GM10248 (cell line): ENCODE measurements around the gene TM6SF1.

Source experiments
- CTCF ChIA-PET: fragments of 300-600 bp; sonication (Branson Sonifier 250); formaldehyde crosslinking; extraction: SDS; loops from one replicate; lab custom pipeline; 2021; ENCODE audit warnings: antibody characterized with exemption; lab: Yijun Ruan, JAX
- POLR2A ChIA-PET: fragments of 350-650 bp; sonication (Branson Sonifier 250); formaldehyde crosslinking; extraction: SDS; loops from one replicate; lab custom pipeline; 2020; ENCODE audit warnings: antibody characterized with exemption; lab: Yijun Ruan, JAX
- DNase-seq: peaks from one replicate; pipeline ENCODE4 v3.0.0; 2012; ENCODE audit errors: extremely low spot score
- CTCF ChIP-seq: IDR thresholded peaks from 2 replicates; pipeline ENCODE4 v1.5.1; 2012; ENCODE audit warnings: mild to moderate bottlenecking, low read depth; ENCODE audit errors: extremely low read depth, missing control alignments, control extremely low read depth

TM6SF1 gene

GRCh38 chr15:83109532-83109931 is 2.1 kb downstream of the TM6SF1 start:
- no peak for TF ChIP-seq CTCF
- POLR2A ChIA-PET: no interaction called here
- CTCF ChIA-PET: interaction anchor here (1.2 kb wide), 1 partner anchor 15 kb away, joined by 4 read pairs; no protein-coding TSS in a partner anchor
- DNase-seq: no peak

- no peak for TF ChIP-seq CTCF
- DNase-seq: no peak
- CTCF ChIA-PET: no interaction called here
- POLR2A ChIA-PET: no interaction called here
Observed at GRCh38 chr15:83110381-83110780, 2.9 kb downstream of the TM6SF1 start.

DNA sequence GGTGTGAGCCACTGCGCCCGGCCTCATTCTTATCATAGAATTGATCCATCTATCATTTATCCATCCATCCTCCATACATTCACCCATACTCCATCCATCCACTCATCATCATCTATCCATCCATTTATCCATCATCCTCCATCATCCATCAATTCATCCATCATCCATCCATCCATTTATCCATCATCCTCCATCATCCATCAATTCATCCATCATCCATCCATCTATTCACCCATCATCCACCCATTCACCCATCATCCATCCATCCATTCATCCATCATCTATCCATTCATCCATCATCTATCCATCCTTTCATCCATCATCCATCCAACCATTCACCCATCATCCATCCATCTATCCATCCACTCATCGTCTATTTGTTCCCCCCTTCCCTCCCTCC is 3.7 kb downstream of the TM6SF1 start:
- TF ChIP-seq CTCF: no peak
- POLR2A ChIA-PET: no interaction called here
- CTCF ChIA-PET: no interaction called here
- DNase-seq: no peak

DNA sequence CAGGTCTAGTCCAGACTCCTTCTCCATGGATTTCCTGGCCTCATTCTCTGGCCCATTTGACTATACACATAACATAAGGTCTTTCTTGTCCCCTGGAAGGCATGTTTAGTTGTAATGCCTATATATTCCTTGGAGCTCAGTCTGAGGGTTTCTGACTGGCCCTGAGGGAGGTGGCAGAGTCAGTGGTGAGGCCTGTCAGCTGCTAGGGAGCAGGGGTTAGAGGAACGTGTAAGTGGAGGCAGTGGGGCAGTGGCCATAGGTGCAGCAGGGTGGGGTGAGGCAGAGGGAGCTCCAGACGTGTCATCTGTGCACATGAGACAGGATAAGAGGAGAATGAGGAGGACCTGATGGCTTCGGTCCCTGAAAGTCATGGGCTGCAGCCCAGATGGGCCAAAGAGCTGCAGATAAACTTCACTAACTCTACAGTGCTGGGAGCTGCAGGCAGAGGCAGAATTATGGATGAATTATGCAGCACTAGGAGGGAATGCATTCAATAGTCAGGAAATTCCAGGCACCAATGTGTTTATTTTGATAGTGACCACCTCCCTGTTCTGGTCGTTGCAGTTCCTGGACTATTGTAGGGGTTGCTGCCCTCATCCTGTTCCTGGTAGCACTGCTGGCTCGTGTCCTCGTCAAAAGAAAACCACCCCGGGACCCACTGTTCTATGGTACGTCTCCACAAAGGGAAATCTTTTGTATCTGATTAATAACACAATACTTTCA is 4.9 kb downstream of the TM6SF1 start:
- TF ChIP-seq CTCF: no peak
- ChIA-PET CTCF (no interaction called here), POLR2A (no interaction called here)
- no peak for DNase-seq

GRCh38 chr15:83112956-83113299 is 5.5 kb downstream of the TM6SF1 start:
- ChIA-PET POLR2A (no interaction called here), CTCF (no interaction called here)
- no peak for DNase-seq
- TF ChIP-seq CTCF: no peak

- ChIA-PET CTCF (interaction anchor here (2.0 kb wide), 1 partner anchor 8 kb away, joined by 6 read pairs; no protein-coding TSS in a partner anchor), POLR2A (no interaction called here)
- DNase-seq: no peak
- TF ChIP-seq CTCF: no peak
Observed at GRCh38 chr15:83113881-83114674, 6.6 kb downstream of the TM6SF1 start.
